ENCODE data around the gene REV3L.
"Not testable (repeated sequence)": the region's sequence is repeated elsewhere in the genome, so short reads cannot be mapped to it uniquely, and the experiment has no call there.

REV3L gene

GRCh38 chr6:111482959-111483735 lies at the start of gene REV3L:
Gene REV3L (minus strand): TSS chr6:111483218. CDS start chr6:111482888, 330 bp downstream.
- DNase-seq: peak; percentile 84

DNA sequence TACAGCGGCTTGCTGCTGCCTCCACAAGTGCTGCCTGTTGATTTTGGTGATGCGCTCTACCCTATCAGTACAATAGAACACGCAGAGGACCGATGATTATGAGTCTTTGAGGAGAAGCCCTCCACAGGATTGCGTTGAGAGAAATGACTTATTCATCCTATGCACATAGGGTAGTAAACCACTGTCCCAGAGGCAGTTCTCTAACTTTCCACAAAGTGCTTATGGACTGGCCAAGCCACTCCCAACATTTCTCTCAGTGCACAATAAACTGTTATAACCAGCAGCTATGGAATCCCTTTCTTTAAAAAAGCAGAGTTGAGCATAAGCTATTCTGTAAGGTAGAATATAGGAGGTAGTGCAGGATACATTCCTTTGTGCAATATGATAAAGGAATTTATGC lies 48.2 kb upstream of the REV3L start:
- DNase-seq: no peak

DNA sequence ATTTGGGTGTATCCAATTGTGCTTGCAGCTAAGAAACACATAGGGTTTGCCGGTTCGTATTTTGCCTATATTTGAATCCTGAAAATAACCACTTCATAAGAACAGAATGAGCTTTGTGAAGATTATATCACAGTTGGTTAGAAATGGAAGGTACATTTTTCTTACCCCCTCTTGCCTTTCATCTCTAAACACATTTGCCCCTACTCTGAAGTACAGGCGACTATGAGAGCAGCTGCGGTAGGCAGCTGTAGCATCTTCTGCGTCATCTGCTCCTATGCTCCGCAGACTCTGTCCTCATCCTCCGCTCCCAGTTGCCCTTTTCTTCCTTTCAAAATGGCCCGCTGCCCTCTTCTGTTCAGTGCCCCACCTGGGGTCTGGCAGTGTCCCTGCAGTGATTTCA lies 47.6 kb upstream of the REV3L start:
- DNase-seq: no peak

DNA sequence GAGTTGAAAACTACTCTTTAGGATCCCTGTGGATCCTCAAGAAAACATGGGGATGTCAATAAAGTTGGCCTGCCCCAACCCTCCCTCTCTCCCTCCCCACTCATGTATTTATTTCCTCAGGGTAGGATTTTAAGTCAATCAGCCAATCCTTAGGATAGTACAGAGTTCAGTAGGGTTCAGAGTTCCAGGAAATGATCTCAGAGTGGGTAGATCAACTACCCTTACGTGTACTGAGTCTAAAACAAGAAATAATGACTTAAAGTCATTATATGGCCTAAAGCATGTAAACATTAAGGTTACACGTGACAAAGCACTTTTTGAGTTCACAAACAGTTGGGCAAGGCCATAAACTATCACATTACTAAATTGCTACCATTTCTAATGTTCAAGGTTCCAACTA lies 47.2 kb upstream of the REV3L start:
- DNase-seq: no peak

DNA sequence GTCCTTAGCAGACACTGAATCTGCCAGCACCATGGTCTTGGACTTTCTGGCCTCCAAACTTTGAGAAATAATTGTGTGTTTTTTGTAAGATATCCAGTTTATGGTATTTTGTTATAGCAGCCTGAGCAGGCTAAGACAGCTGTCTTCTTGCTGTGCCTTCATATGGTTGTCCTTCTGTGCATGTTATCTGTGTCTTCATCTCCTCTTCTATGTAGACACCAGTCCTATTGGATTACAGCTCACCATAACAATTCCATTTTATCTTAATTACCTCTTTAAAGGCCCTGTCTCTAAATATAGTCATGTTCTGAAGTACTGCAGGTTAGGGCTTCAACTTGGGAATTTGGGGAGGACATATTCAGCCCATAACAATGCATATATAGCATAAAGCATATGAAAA lies 44.3 kb upstream of the REV3L start:
- DNase-seq: no peak

DNA sequence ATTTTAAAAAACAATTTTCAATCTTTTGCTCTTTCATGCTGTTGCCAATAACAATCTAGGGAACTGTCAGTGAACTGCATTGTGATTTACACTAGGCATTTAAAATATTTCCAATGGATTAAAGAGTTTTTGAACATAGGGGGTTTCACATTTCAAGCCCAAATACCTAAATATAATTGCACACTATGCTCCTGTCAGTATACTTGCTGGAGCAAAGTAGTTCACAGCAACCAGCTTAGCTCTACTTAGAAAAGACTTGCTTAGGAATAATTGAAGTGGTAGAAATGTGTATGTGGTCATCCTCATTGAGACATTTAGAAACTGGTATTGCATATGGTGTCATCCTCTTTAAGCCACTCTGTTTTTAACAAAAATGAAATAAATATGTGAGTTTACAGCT lies 41.7 kb upstream of the REV3L start:
- no peak for DNase-seq

- no peak for DNase-seq
Measured at GRCh38 chr6:111524252-111524651, 41.2 kb upstream of the REV3L start.

- no peak for DNase-seq
Measured at GRCh38 chr6:111523484-111524167, 40.6 kb upstream of the REV3L start.

DNA sequence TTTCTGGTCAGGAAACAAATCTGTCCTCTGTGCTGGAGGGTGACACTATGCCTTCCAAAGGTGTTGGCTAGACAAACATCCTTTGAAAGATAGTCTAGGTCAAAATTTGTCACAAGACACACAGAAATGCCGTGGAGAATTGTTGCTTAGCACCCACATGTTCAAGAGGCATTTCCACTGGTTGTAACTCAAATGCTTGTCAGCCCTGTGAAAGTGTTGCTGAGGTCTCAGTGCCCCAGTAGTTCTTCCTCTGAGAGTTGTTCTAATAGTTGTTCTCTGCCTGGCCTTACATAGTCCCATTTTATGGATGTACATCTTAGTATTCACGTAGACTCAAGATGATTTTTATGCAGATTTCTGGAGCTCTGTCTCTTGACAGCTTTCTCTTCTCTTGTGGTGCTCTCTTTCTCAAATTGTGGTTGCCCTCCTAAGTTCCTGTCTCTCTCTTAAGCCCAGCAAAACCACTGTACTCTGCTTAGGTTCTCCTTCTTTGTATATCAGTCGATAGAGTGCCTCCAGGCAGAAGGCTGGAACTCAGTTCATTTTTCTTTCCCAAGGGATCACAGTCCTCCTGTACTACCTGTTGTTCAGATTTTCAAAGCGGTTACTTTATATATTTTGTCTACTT lies 39.5 kb upstream of the REV3L start:
- DNase-seq: no peak

DNA sequence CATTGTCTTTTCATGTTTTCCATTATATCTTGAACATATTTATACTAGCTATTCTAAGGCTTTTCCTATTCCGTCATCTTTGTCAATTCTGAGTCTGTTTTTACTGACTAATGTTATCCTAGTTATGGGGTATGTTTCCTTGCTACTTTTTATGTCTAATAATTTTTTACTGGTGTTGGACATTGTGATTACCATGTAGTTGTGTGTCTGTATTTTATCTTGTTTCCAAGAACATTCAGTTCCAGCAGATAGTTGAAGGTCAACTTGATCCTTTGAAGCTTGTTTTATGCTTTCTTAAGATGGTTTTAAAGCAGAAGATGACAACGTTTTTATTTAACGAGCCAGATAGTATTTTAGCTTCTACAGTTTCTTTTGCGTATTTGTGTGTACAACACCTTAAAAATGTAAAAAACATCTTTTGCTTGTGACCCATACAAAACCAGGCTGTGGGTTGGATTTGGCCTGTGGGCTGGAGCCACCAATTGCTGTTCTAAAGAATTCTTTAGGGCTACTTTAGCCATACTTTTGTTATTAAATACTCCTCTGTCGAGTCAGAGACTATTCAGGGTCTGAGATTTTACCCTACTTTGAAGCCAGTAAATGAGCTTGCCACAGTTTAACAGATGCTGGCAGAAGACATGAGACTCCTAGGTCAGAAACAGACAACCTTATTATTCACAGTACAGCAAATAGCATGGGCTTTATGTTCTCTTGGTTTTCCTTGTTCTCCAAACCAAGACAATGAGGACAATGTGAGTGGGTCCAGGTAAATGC lies 38.7 kb upstream of the REV3L start:
- no peak for DNase-seq

DNA sequence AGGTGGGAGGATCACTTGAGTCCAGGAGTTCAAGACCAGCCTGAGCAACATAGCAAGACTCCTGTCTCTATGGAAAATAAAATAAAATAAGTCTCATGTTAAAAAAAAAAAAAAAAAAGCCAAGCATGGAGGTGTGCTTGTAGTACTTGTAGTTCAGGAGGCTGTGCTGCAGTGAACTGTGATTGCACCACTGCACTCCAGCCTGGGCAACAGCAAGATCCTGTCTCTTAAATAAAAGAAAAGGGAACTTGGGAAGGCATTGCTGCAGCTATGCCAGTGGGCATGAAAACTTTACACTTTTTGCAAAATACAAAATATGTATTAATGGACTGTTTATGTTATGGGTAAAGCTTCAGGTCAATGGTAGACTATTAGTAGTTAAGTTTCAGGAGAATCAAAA lies 37.5 kb upstream of the REV3L start:
- DNase-seq: no peak

DNA sequence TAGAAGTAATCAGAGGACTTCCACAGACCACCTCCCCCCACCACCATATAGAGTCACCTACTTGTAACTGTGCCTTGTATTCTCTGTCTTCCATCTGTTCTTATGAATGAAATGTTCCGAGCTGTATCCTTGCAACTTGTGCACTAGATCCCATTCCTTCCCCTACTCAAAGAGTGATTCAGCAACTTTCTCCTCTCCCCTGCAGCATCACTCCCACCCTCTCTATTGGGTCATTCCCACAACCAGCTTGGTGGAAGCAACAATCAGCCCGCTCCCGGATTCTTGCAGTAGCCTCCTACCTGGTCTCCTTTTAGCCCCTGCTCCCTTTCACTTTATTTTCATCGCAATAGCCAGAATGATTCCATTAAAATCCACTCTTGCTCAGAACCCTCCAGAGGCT lies 34.9 kb upstream of the REV3L start:
- no peak for DNase-seq

DNA sequence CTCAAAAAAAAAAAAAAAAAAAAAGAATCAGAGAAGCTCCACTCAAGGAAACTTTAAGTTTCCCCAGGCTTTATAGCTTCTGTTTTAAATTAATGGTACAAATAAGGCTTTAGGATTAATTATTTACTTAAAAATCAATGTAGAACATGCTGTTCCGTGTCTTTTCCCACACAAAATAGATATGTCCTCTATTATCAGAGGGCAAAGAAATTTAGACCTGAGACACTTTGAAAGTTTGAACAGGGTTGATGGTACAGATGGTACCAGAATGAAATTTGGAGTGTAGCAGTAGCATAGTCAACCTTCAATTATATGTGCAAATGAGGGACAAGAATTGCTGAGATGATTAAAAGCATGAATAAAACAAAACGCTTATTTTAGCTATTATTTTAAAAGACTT lies 32.2 kb upstream of the REV3L start:
- no peak for DNase-seq

DNA sequence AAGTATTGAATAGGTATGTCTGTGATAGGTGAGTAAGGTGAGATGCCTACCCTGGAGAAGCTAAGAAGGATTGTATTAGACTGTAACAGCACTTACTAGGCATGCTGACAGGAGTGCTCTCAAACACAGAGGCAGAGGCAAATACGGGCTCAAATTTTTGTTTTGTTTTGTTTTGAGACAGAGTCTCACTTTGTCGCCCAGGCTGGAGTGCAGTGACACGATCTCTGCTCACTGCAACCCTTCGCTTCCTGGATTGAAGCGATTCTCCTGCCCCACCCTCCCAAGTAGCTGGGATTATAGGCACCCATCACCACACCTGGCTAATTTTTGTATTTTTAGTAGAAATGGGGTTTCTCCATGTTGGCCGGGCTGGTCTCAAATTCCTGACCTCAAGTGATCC lies 31.5 kb upstream of the REV3L start:
- not testable (repeated sequence) for DNase-seq

- not testable (repeated sequence) for DNase-seq
Measured at GRCh38 chr6:111507219-111507618, 24.2 kb upstream of the REV3L start.

GRCh38 chr6:111505498-111505897 lies 22.5 kb upstream of the REV3L start:
- DNase-seq: not testable (repeated sequence)

DNA sequence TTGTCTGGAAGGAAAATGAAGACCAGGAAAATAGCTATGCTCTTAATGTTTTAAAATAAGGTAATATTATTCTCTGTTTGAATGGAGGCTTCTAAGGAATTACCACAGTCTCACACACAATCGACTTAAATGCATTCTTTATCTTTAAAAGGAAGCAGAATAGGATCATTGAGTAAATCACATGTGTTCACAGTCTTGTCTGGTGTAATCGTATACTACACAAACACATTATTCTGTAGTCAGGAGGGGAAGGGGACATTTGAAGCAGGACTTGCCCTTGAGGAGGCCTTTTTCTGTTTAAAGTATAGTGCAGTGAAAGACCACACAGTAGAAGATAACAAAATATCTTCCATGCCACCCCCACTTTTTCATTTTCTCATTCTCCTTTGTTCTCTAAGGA lies 20.6 kb upstream of the REV3L start:
- no peak for DNase-seq

GRCh38 chr6:111503194-111503593 lies 20.2 kb upstream of the REV3L start:
- no peak for DNase-seq

DNA sequence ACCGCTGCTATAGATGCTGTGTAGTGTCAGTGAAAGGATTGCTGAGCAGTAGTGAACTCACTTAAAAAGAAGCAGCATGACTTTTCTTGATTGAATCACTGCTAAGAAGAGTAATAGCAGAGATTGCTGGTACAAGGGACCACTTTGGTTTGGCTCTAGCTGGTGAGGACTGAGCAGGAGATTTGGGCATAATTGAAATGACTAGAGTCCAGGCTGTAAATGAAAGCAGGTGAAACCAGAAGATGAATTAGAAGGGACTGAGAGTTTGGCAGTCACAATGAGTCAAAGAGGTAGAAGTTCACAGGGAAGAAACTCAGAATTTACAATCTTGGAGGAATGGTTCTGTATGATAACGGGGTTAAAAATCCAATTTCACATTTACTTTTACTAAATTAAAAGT lies 19.1 kb upstream of the REV3L start:
- no peak for DNase-seq

DNA sequence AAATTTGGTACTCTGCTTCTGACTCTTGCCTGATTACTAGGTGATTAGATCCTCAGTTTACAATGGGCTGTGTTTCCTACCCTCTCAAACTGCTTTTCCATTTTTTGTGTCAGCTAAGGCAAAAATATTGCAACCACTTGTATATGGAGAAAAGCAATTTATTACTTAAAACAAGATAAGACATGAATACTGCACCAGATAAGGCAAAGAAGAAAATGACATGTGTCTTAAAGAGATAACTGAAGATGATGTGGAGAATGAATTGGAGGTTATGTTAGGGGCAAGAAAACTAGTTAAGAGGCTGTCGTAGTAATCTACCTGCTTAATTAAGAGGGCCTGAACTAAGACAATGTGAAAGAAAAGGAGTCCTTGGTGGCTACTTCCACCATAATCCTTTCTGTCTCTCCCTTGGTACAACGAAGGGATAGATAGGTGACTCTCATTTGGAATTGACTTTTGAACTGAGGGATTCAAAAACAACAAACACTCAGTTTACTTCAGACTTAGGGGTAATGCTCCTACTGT lies 16.3 kb upstream of the REV3L start:
- no peak for DNase-seq

DNA sequence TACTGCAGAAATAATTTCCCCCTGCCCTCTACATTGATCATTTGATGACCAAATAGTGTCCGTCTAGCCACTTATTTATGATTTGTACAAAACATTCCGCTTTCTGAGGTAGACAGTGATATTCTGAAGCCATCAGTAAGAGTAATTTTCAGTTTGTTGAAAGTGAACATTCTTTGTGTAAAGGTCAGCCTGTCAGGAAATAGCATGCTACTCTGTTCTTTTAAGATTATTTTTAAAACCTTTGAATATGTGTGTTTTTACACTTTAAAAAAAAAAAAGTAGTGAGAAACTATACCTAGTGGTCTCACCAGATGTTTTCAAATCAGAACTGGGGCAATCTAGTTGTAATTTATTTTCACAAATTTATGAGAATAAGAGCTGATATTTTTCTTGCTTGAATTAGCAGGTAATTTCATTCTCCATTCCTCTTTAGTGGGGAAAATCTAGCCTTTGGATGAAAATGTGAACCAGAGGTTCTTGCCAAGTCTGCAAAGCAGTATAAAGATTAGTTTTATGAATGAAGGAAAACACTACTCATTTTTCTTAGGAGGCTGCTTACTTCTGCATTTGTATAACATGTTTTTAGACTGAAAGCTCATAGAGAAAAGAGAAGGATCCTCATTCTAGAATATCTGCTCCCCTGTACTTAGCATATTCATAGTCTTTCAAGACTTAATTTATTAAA lies 12.1 kb upstream of the REV3L start:
- DNase-seq: no peak

DNA sequence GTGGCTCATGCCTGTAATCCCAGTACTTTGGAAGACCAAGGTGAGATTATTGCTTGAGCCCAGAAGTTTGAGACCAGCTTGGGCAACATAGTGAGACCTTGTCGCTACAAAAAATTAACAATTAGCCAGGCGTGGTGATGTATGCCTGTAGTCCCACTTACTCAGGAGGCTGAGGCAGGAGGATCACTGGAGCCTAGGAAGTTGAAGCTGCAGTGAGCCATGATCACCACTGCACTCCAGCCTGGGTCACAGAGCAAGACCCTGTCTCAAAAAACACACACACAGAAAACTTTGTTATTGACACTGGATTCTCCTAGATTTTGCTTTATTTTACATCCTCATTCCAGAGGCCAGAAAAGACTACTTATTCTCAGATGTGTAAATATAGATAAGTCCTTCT lies 9.5 kb upstream of the REV3L start:
- no peak for DNase-seq

DNA sequence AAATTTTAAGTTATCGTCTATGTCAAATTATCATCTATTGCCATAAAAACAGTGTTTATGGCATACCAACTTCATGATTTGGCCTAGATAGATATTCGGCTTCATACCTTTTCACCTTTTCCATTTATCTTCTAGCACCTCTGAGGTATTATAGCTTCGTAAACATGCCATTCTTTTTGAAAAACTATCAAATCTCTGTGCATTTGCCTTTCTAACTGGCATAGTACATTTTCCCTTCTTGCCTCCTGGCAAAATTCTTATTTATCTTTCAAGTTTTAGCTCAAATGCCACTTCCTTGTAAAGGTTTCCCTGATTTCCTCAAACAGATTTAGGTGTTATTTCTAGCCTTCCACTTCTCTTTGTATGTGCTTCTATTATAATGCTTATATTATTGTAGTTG lies 7.0 kb upstream of the REV3L start:
- DNase-seq: no peak
